Motor neuron (in vitro differentiated cells): ENCODE results near the gene AMFR. TPM values are rescaled to one million over a fixed set of nuclear protein-coding genes. Genes with fewer than 3 reads are reported as not detected.
A peak's percentile ranks its signal among the peaks of the same experiment; 100 is the strongest.

Source experiments
- ATAC-seq, 8 experiments: fragments of 200-7000 bp; cut with Tn5 transposase; replicated peaks in 6 of 8; 2 replicates each; pipeline ENCODE4 v1.8.0; 2021; ENCODE audit warnings: mild to moderate bottlenecking in 8 of 8, moderate library complexity in 8 of 8
- H3K27ac ChIP-seq, 2 donors: fragments of 250-450 bp; sonication (Bioruptor Pico); 2 replicates each; pipeline ENCODE4 v1.9.0; 2021; ENCODE audit warnings: antibody characterized with exemption in 2 of 2, mild to moderate bottlenecking in 2 of 2, moderate library complexity in 1 of 2
- H3K4me1 ChIP-seq, 2 donors: fragments of 250-450 bp; sonication (Bioruptor Pico); replicated peaks in 1 of 2; 2 replicates each; pipeline ENCODE4 v1.6.1; 2021; ENCODE audit warnings: antibody characterized with exemption in 2 of 2, mild to moderate bottlenecking in 2 of 2, moderate library complexity in 1 of 2
- H3K4me3 ChIP-seq, 5 donors: fragments of 250-450 bp; sonication (Bioruptor Pico); 2 replicates each; pipeline ENCODE4 v1.9.0; 2021; ENCODE audit warnings: antibody characterized with exemption in 5 of 5, mild to moderate bottlenecking in 5 of 5, moderate library complexity in 4 of 5
- WGBS, 10 experiments: fragments of 450-650 bp; shearing (Covaris generic); methylation state at CpG; one replicate each; pipeline ENCODE4 v1.0.0; 2022; 5-methylcytosine and 5-hydroxymethylcytosine counted together
- in situ Hi-C, 9 experiments: fragments of 400-800 bp; cut with MboI; loops; one replicate each; pipeline ENCODE4 v1.15.0; 2021; ENCODE audit warnings: low sequenced_read_pairs in 9 of 9, low pct_unique_long_range_greater_than_20kb in 2 of 9; ENCODE audit not compliant: unreplicated experiment in 9 of 9
- total RNA-seq, 8 experiments: library from RNA; unstranded; fragments of 300-600 nt; gene quantifications; 2 replicates each; pipeline versions ENCODE4 v1.2.3 to v1.2.4, GENCODE V29; 2022

AMFR gene
- total RNA-seq, 8 experiments from 2014 or later = 49.1 to 165 (median 60.1) TPM

- ATAC-seq = no peak
- in situ Hi-C loops = loop anchor here in 7 of 9 experiments (25.0 kb wide), 3 partner anchors 284 to 609 kb away; no protein-coding TSS in a partner anchor
- Histone ChIP-seq H3K4me1 (peaks cover 2 to 13% of the 10 kb centered on the region in 2 donors), H3K27ac (no peak overlapping the region), H3K4me3 (no peak overlapping the region)
- WGBS, 10 experiments = 73 to 100% (median 88%) methylated on average over 1 to 5 of the region's 9 CpGs; no CpG with 5 or more reads in 3 of the 10 experiments
These were observed 103.8 kb downstream of the AMFR start for GRCh38 chr16:56321571-56321970.

- Histone ChIP-seq H3K4me1 (peaks cover 2 to 13% of the 10 kb centered on the region in 2 donors), H3K4me3 (no peak overlapping the region), H3K27ac (no peak overlapping the region)
- WGBS, 10 experiments = 20 to 100% (median 75%) methylated on average over 1 to 3 of the region's 7 CpGs; no CpG with 5 or more reads in 4 of the 10 experiments
- ATAC-seq = peak in 1 of 8 experiments; percentile 7
- in situ Hi-C loops = loop anchor here in 7 of 9 experiments (25.0 kb wide), 3 partner anchors 284 to 609 kb away; no protein-coding TSS in a partner anchor
These were observed 104.4 kb downstream of the AMFR start for GRCh38 chr16:56320811-56321558.

GRCh38 chr16:56320056-56320455, 105.3 kb downstream of the AMFR start:
- WGBS, 10 experiments = 0 to 100% (median 94%) methylated on average over 1 to 6 of the region's 8 CpGs; no CpG with 5 or more reads in 3 of the 10 experiments
- H3K4me3 ChIP-seq = no peak overlapping the region
- in situ Hi-C loops = loop anchor here in 7 of 9 experiments (25.0 kb wide), 3 partner anchors 283 to 608 kb away; no protein-coding TSS in a partner anchor
- no peak for ATAC-seq
- no peak overlapping the region for H3K27ac ChIP-seq
- peaks cover 2 to 13% of the 10 kb centered on the region in 2 donors for H3K4me1 ChIP-seq

- H3K4me1 ChIP-seq = peaks cover 2 to 13% of the 10 kb centered on the region in 2 donors
- H3K27ac ChIP-seq = no peak overlapping the region
- 100% methylated on average over 2 to 5 of the region's 6 CpGs; no CpG with 5 or more reads in 7 of the 10 experiments for WGBS, 10 experiments
- H3K4me3 ChIP-seq = no peak overlapping the region
- no peak for ATAC-seq
- in situ Hi-C loops = loop anchor here (10.0 to 25.0 kb wide), 4 partner anchors 282 to 607 kb away; no protein-coding TSS in a partner anchor
These were observed 106.0 kb downstream of the AMFR start for GRCh38 chr16:56319376-56319775.

- peaks cover 2 to 13% of the 10 kb centered on the region in 2 donors for H3K4me1 ChIP-seq
- in situ Hi-C loops = loop anchor here (10.0 to 25.0 kb wide), 4 partner anchors 281 to 606 kb away; no protein-coding TSS in a partner anchor
- H3K4me3 ChIP-seq = no peak overlapping the region
- H3K27ac ChIP-seq = no peak overlapping the region
- no peak for ATAC-seq
- 0 to 100% (median 78%) methylated on average over 1 of the region's 1 CpG; no CpG with 5 or more reads in 3 of the 10 experiments for WGBS, 10 experiments
These were observed 106.6 kb downstream of the AMFR start for GRCh38 chr16:56318827-56319140.

- peak; percentile 99 to 100 (median 99) for ATAC-seq
- no peak overlapping the region for H3K27ac ChIP-seq
- 0 to 34% (median 2%) methylated on average over 1 to 6 of the region's 28 CpGs; no CpG with 5 or more reads in 4 of the 10 experiments for WGBS, 10 experiments
- H3K4me3 ChIP-seq = no peak overlapping the region
- peaks cover 2 to 13% of the 10 kb centered on the region in 2 donors for H3K4me1 ChIP-seq
- in situ Hi-C loops = loop anchor here (10.0 to 25.0 kb wide), 4 partner anchors 281 to 606 kb away; no protein-coding TSS in a partner anchor
These were observed 107.1 kb downstream of the AMFR start for GRCh38 chr16:56317998-56318826.

GRCh38 chr16:56316545-56316944, 108.8 kb downstream of the AMFR start:
- Histone ChIP-seq H3K27ac (no peak overlapping the region), H3K4me3 (no peak overlapping the region), H3K4me1 (peaks cover 2 to 13% of the 10 kb centered on the region in 2 donors)
- in situ Hi-C loops = loop anchor here (10.0 to 25.0 kb wide), 4 partner anchors 279 to 604 kb away; no protein-coding TSS in a partner anchor
- no peak for ATAC-seq
- WGBS, 10 experiments = 40 to 100% (median 93%) methylated on average over 1 to 4 of the region's 7 CpGs; no CpG with 5 or more reads in 6 of the 10 experiments

- ATAC-seq = no peak
- H3K27ac ChIP-seq = no peak overlapping the region
- in situ Hi-C loops = loop anchor here (10.0 to 25.0 kb wide), 4 partner anchors 279 to 604 kb away; no protein-coding TSS in a partner anchor
- no peak overlapping the region for H3K4me3 ChIP-seq
- H3K4me1 ChIP-seq = peaks cover 2 to 13% of the 10 kb centered on the region in 2 donors
- 40 to 100% (median 87%) methylated on average over 1 to 4 of the region's 7 CpGs; no CpG with 5 or more reads in 5 of the 10 experiments for WGBS, 10 experiments
These were observed 109.4 kb downstream of the AMFR start for GRCh38 chr16:56315955-56316354.

GRCh38 chr16:56314244-56314850, 111.0 kb downstream of the AMFR start:
- WGBS, 10 experiments = 0 to 92% (median 73%) methylated on average over 1 to 17 of the region's 18 CpGs; no CpG with 5 or more reads in 1 of the 10 experiments
- no peak overlapping the region for H3K27ac ChIP-seq
- in situ Hi-C loops = loop anchor here (10.0 to 25.0 kb wide), 4 partner anchors 277 to 602 kb away; no protein-coding TSS in a partner anchor

GRCh38 chr16:56312556-56312955, 112.8 kb downstream of the AMFR start:
- 79 to 100% (median 99%) methylated on average over 1 to 6 of the region's 7 CpGs; no CpG with 5 or more reads in 6 of the 10 experiments for WGBS, 10 experiments
- ATAC-seq = no peak
- Histone ChIP-seq H3K4me1 (peaks cover 0 to 7% of the 10 kb centered on the region in 2 donors), H3K4me3 (no peak overlapping the region), H3K27ac (no peak overlapping the region)
- in situ Hi-C loops = loop anchor here (10.0 to 25.0 kb wide), 4 partner anchors 275 to 600 kb away; no protein-coding TSS in a partner anchor

More at GRCh38 chr16:56314244-56314850, 111.0 kb downstream of the AMFR start:
- no peak for ATAC-seq
- Histone ChIP-seq H3K4me3 (no peak overlapping the region), H3K4me1 (peaks cover 2 to 13% of the 10 kb centered on the region in 2 donors)

GRCh38 chr16:56312028-56312300, 113.4 kb downstream of the AMFR start:
- in situ Hi-C loops = loop anchor here (10.0 to 25.0 kb wide), 4 partner anchors 275 to 600 kb away; no protein-coding TSS in a partner anchor
- peak in 1 of 8 experiments; percentile 14 for ATAC-seq
- Histone ChIP-seq H3K4me1 (peaks cover 0 to 7% of the 10 kb centered on the region in 2 donors), H3K4me3 (no peak overlapping the region), H3K27ac (no peak overlapping the region)
- WGBS, 10 experiments = 61 to 90% (median 85%) methylated on average over 2 to 9 of the region's 11 CpGs; no CpG with 5 or more reads in 6 of the 10 experiments
